ENCODE measurements around the gene PLEKHA6.
A peak's percentile ranks its signal among the peaks of the same experiment; 100 is the strongest.

The PLEKHA6 gene

GRCh38 chr1:204357551-204358490 lies 1.9 kb downstream of the PLEKHA6 start:
- Histone ChIP-seq H3K27me3 (ENCODE audit: insufficient read depth, low read length) (no peaks in the 10 kb centered on the region), H3K4me2 (ENCODE audit: low read length) (no peak overlapping the region), H4K8ac (ENCODE audit: low read depth, low read length) (no peak overlapping the region), H3K79me1 (ENCODE audit: low read length) (peaks cover 3% of the 10 kb centered on the region), H2BK5ac (ENCODE audit: low read depth, low read length, poor library complexity) (no peak overlapping the region), H4K91ac (ENCODE audit: low read depth, low read length) (no peak overlapping the region), H3K9me3 (ENCODE audit: insufficient read depth, low read depth, low read length) (no peaks in the 10 kb centered on the region), H4K12ac (ENCODE audit: low read depth, low read length) (no peak overlapping the region), H3K4me1 (ENCODE audit: control insufficient read depth in 1 of 2, insufficient read depth in 2 of 2, low read length in 2 of 2) (peaks cover 9 to 15% of the 10 kb centered on the region in 2 experiments), H3K4ac (ENCODE audit: low read depth, low read length) (no peak overlapping the region), H3K36me3 (ENCODE audit: control insufficient read depth in 1 of 2, insufficient read depth in 2 of 2, low read length in 2 of 2) (no peaks in the 10 kb centered on the region), H3K27ac (ENCODE audit: low read depth, low read length) (no peak overlapping the region), H2BK120ac (ENCODE audit: insufficient read depth, low read length, poor library complexity) (no peak overlapping the region), H3K18ac (ENCODE audit: low read length) (no peak overlapping the region), H3K14ac (ENCODE audit: low read length) (no peak overlapping the region), H3K4me3 (ENCODE audit: low read depth, low read length) (no peak overlapping the region), H2BK12ac (ENCODE audit: low read length) (no peak overlapping the region), H3K79me2 (ENCODE audit: control insufficient read depth, insufficient read depth, low read length, poor library complexity) (no peaks in the 10 kb centered on the region), H3K9ac (ENCODE audit: low read length) (no peak overlapping the region), H2AFZ (ENCODE audit: insufficient read depth, low read length, poor library complexity) (no peak overlapping the region), H3K23ac (ENCODE audit: low read length) (no peak overlapping the region), H2AK5ac (ENCODE audit: low read length) (peak overlapping the region; percentile 21)
- WGBS (ENCODE audit: extremely low coverage, insufficient coverage, insufficient read length): no CpG with 5 or more reads among the region's 23 CpGs
- DNase-seq: no peak

- H3K27ac ChIP-seq (ENCODE audit: low read depth, low read length): no peak overlapping the region
- H2BK12ac ChIP-seq (ENCODE audit: low read length): no peak overlapping the region
- H3K4ac ChIP-seq (ENCODE audit: low read depth, low read length): no peak overlapping the region
- H3K14ac ChIP-seq (ENCODE audit: low read length): no peak overlapping the region
- no peaks in the 10 kb centered on the region for H3K79me2 ChIP-seq (ENCODE audit: control insufficient read depth, insufficient read depth, low read length, poor library complexity)
- H4K12ac ChIP-seq (ENCODE audit: low read depth, low read length): no peak overlapping the region
- no peak overlapping the region for H2AFZ ChIP-seq (ENCODE audit: insufficient read depth, low read length, poor library complexity)
- peak in 1 of 2 donors; percentile 29 for DNase-seq
- no peaks in the 10 kb centered on the region for H3K9me3 ChIP-seq (ENCODE audit: insufficient read depth, low read depth, low read length)
- peaks cover 3% of the 10 kb centered on the region for H3K79me1 ChIP-seq (ENCODE audit: low read length)
- no peak overlapping the region for H3K9ac ChIP-seq (ENCODE audit: low read length)
- no peaks in the 10 kb centered on the region for H3K27me3 ChIP-seq (ENCODE audit: insufficient read depth, low read length)
- H3K4me1 ChIP-seq (ENCODE audit: control insufficient read depth in 1 of 2, insufficient read depth in 2 of 2, low read length in 2 of 2): peaks cover 9 to 15% of the 10 kb centered on the region in 2 experiments
- WGBS (ENCODE audit: extremely low coverage, insufficient coverage, insufficient read length): no CpG with 5 or more reads among the region's 4 CpGs
- H3K18ac ChIP-seq (ENCODE audit: low read length): no peak overlapping the region
- no peak overlapping the region for H4K91ac ChIP-seq (ENCODE audit: low read depth, low read length)
- H2BK5ac ChIP-seq (ENCODE audit: low read depth, low read length, poor library complexity): no peak overlapping the region
- no peaks in the 10 kb centered on the region for H3K36me3 ChIP-seq (ENCODE audit: control insufficient read depth in 1 of 2, insufficient read depth in 2 of 2, low read length in 2 of 2)
- no peak overlapping the region for H3K23ac ChIP-seq (ENCODE audit: low read length)
- H2BK120ac ChIP-seq (ENCODE audit: insufficient read depth, low read length, poor library complexity): no peak overlapping the region
- no peak overlapping the region for H4K8ac ChIP-seq (ENCODE audit: low read depth, low read length)
- H3K4me3 ChIP-seq (ENCODE audit: low read depth, low read length): no peak overlapping the region
- no peak overlapping the region for H2AK5ac ChIP-seq (ENCODE audit: low read length)
- no peak overlapping the region for H3K4me2 ChIP-seq (ENCODE audit: low read length)
Observed at GRCh38 chr1:204356997-204357396, 2.7 kb downstream of the PLEKHA6 start.

GRCh38 chr1:204355913-204356312 lies 3.8 kb downstream of the PLEKHA6 start:
- H3K4me1 ChIP-seq (ENCODE audit: control insufficient read depth in 1 of 2, insufficient read depth in 2 of 2, low read length in 2 of 2): peaks cover 10 to 16% of the 10 kb centered on the region in 2 experiments
- H3K79me2 ChIP-seq (ENCODE audit: control insufficient read depth, insufficient read depth, low read length, poor library complexity): no peaks in the 10 kb centered on the region
- no peak overlapping the region for H2AFZ ChIP-seq (ENCODE audit: insufficient read depth, low read length, poor library complexity)
- no CpG with 5 or more reads among the region's 4 CpGs for WGBS (ENCODE audit: extremely low coverage, insufficient coverage, insufficient read length)
- H2BK12ac ChIP-seq (ENCODE audit: low read length): no peak overlapping the region
- no peak overlapping the region for H4K91ac ChIP-seq (ENCODE audit: low read depth, low read length)
- no peak overlapping the region for H3K27ac ChIP-seq (ENCODE audit: low read depth, low read length)
- no peaks in the 10 kb centered on the region for H3K9me3 ChIP-seq (ENCODE audit: insufficient read depth, low read depth, low read length)
- H3K4ac ChIP-seq (ENCODE audit: low read depth, low read length): no peak overlapping the region
- H2BK5ac ChIP-seq (ENCODE audit: low read depth, low read length, poor library complexity): no peak overlapping the region
- no peaks in the 10 kb centered on the region for H3K27me3 ChIP-seq (ENCODE audit: insufficient read depth, low read length)
- no peaks in the 10 kb centered on the region for H3K79me1 ChIP-seq (ENCODE audit: low read length)
- no peak overlapping the region for H4K8ac ChIP-seq (ENCODE audit: low read depth, low read length)
- H2BK120ac ChIP-seq (ENCODE audit: insufficient read depth, low read length, poor library complexity): no peak overlapping the region
- no peak overlapping the region for H2AK5ac ChIP-seq (ENCODE audit: low read length)
- no peak overlapping the region for H3K4me3 ChIP-seq (ENCODE audit: low read depth, low read length)
- no peak overlapping the region for H3K23ac ChIP-seq (ENCODE audit: low read length)
- no peaks in the 10 kb centered on the region for H3K36me3 ChIP-seq (ENCODE audit: control insufficient read depth in 1 of 2, insufficient read depth in 2 of 2, low read length in 2 of 2)
- no peak overlapping the region for H3K14ac ChIP-seq (ENCODE audit: low read length)
- peak in 1 of 2 donors; percentile 34 for DNase-seq
- no peak overlapping the region for H4K12ac ChIP-seq (ENCODE audit: low read depth, low read length)
- H3K4me2 ChIP-seq (ENCODE audit: low read length): no peak overlapping the region
- no peak overlapping the region for H3K9ac ChIP-seq (ENCODE audit: low read length)
- no peak overlapping the region for H3K18ac ChIP-seq (ENCODE audit: low read length)

DNA sequence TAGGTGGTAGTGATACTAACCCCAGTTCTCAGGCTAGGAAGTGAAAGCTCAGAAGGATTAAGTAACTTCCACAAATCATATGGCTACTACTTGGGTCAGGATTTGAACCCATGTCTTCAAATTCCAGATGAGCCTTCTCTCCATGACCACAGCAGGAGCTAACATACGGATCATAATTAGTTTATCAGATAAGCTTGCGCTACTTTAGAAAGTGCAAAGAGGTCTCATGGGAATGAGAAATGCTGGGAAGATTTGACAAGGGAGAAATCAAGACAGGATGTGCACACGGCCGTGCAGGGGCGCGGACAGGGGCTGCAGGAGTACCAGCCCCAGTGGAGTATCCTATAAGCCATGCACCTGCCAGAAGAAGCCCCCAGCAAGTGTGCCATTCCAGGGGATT lies 5.2 kb downstream of the PLEKHA6 start:
- WGBS (ENCODE audit: extremely low coverage, insufficient coverage, insufficient read length): no CpG with 5 or more reads among the region's 6 CpGs
- DNase-seq: no peak
- Histone ChIP-seq H3K18ac (ENCODE audit: low read length) (no peak overlapping the region), H3K23ac (ENCODE audit: low read length) (no peak overlapping the region), H4K8ac (ENCODE audit: low read depth, low read length) (no peak overlapping the region), H3K4ac (ENCODE audit: low read depth, low read length) (no peak overlapping the region), H3K14ac (ENCODE audit: low read length) (no peak overlapping the region), H3K4me2 (ENCODE audit: low read length) (no peak overlapping the region), H2AK5ac (ENCODE audit: low read length) (no peak overlapping the region), H3K9ac (ENCODE audit: low read length) (no peak overlapping the region), H3K79me2 (ENCODE audit: control insufficient read depth, insufficient read depth, low read length, poor library complexity) (no peaks in the 10 kb centered on the region), H2BK5ac (ENCODE audit: low read depth, low read length, poor library complexity) (no peak overlapping the region), H2BK120ac (ENCODE audit: insufficient read depth, low read length, poor library complexity) (no peak overlapping the region), H3K36me3 (ENCODE audit: control insufficient read depth in 1 of 2, insufficient read depth in 2 of 2, low read length in 2 of 2) (no peaks in the 10 kb centered on the region), H2AFZ (ENCODE audit: insufficient read depth, low read length, poor library complexity) (no peak overlapping the region), H4K91ac (ENCODE audit: low read depth, low read length) (no peak overlapping the region), H3K27ac (ENCODE audit: low read depth, low read length) (no peak overlapping the region), H3K27me3 (ENCODE audit: insufficient read depth, low read length) (no peaks in the 10 kb centered on the region), H2BK12ac (ENCODE audit: low read length) (no peak overlapping the region), H3K9me3 (ENCODE audit: insufficient read depth, low read depth, low read length) (no peaks in the 10 kb centered on the region), H3K4me1 (ENCODE audit: control insufficient read depth in 1 of 2, insufficient read depth in 2 of 2, low read length in 2 of 2) (peaks cover 17 to 21% of the 10 kb centered on the region in 2 experiments), H3K79me1 (ENCODE audit: low read length) (peaks cover 5% of the 10 kb centered on the region), H4K12ac (ENCODE audit: low read depth, low read length) (no peak overlapping the region), H3K4me3 (ENCODE audit: low read depth, low read length) (no peak overlapping the region)

Measured in trophoblast cell (in vitro differentiated cells and primary cell).